ENCODE data around the gene MPP3. TPM values are rescaled to one million over a fixed set of nuclear protein-coding genes. Genes with fewer than 3 reads are reported as not detected.

MPP3 gene
- total RNA-seq, 2 donors from 2014 or later = 30.7 to 74.2 TPM

DNA sequence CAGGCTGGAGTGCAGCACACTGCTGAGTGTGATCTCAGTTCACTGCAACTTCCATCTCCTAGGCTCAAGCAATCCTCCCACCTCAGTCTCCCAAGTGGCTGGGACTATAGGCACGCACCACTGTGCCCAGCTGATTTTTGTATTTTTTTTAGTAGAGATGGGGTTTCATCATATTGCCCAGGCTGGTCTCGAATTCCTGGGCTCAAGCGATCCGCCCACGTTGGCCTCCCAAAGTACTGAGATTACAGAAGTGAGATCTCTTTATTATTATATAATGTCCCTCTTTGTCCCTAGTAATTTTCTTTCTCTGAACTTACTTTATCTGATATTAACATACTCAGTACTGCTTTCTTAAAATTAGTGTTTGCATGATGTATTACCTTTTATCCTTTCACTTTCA, 44.4 kb downstream of the MPP3 start:
- ATAC-seq (no peak), DNase-seq (no peak)
- intact Hi-C loops (cut with DNase I) = no loop called here

DNA sequence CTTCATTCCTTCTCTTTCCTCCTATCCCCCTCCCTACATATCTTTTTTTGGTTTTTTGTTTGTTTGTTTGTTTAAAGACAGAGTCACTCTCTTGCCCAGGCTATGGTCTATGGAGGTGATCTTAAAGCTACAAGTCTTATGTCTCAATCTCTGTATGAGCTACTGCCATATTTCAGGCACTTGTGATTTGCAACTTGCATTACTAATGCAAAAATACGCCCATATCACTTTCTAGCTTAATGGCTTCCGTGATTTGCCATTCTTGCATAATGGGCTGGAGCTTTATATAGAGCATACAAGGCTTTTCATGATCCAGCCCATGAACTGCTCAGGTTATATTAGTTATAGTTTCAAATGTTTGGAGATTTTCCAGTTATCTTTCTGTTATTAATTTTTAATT, 45.2 kb downstream of the MPP3 start:
- intact Hi-C loops (cut with DNase I) = no loop called here
- no peak for DNase-seq
- ATAC-seq = no peak

DNA sequence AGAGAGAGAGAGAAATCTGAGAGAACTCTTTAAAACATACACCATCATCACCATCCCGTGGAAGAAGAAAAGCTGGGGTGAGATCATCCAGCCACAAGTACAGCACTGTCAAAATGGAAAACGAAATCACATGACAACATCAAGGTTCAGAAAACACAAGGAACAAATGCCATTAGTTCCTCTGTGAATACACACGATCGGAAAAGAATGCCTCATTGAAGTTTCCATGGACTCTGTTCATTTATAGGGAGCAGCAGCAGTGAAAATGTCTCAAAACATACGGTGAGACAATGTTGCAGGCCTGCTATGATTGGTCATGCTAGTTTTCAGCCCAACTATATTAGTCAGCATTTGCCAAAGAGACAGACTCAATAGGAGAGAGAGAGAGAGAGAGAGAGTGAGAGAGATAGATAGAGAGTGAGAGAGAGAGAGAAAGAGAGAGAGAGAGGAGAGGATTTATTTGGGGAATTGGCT, 48.3 kb downstream of the MPP3 start:
- ATAC-seq (no peak), DNase-seq (no peak)
- intact Hi-C loops (cut with DNase I) = no loop called here

DNA sequence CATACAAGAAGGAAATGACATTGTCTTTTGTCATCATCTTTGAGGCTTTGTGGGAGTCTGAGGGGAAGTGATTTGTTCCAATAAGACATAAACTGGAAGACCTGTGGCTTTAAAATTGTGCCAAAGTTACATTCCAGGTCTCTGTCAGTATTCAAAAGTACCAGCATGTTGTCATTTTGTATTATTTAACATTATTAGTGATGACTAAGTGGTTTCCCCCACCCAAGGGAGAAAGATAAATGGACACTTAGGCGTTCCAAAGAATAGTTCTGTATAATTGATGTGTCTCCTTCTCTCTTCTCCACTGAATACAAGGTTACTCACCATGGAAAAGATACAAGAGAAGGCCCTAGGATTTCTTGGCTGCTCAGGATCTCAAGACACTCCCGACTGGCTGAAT, 48.9 kb downstream of the MPP3 start:
- DNase-seq = no peak
- ATAC-seq = no peak
- intact Hi-C loops (cut with DNase I) = no loop called here

GRCh38 chr17:43782913-43783680, 49.8 kb downstream of the MPP3 start:
- no peak for DNase-seq
- no peak for ATAC-seq
- intact Hi-C loops (cut with DNase I) = no loop called here

GRCh38 chr17:43780135-43780534, 52.8 kb downstream of the MPP3 start, which contains the start of gene CFAP97D1:
Gene CFAP97D1, plus strand, starts transcription at chr17:43780435. Its CDS starts 28 bp downstream, at chr17:43780463.
- intact Hi-C loops (cut with DNase I) = no loop called here
- ATAC-seq = no peak

DNA sequence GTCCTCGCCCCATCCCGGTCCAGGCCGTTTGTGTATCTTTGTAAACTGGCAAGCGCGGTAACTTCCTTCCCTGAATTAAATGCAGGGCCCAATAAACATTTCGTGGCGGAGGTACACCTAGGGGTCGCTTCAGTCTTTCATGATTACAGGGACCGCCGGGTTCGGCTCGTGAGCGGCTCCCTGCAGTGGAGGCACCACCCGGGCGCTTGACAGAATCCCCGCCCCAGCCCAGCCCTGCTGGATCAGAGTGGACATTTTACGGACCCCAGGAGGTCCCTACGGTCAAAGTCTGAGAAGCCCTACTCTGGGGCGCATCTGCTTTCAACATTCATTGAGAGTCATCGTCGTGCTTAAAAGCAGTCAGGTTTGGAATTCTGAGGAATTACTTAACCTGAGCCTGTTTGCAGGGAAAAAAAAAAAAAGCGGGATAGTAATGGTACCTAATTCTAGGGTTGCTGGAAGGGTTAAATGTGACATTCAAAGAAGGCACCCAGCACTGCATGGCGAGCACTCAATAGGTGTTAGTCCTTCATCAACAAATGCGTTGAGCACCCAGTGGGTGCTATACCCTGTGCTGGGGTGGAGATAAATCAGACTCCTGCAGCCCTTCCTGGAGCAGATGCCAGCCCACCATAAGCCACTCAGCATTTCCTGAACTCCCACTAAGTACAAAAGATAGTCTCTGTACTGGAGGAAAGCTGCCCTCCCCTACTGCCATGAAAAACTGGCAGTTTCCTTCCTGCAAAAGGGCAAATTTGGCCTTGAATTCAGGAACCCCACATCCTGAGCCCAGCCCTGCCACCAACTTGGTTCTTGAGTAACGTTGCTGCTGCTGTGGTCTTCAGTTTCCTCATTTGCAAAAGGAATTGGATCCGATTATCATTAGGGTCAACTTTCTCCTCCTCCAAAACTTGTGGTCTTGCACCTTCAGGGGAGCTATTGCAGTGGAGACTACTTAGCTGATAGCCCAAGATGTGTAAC, 53.5 kb downstream of the MPP3 start:
- ATAC-seq (peak; percentile 2 to 4), DNase-seq (peak; percentile 61)
- intact Hi-C loops (cut with DNase I) = loop anchor here (5.0 to 10.0 kb wide), 2 partner anchors 53 to 65 kb away; partner anchors contain the start of genes CD300LG (in 1 of the 2) and MPP3 (in 1 of the 2)

More at GRCh38 chr17:43780135-43780534, 52.8 kb downstream of the MPP3 start, which contains the start of gene CFAP97D1:
- DNase-seq = no peak

GRCh38 chr17:43778337-43779144, 54.4 kb downstream of the MPP3 start, which contains the start of gene DUSP3:
Gene DUSP3, minus strand, starts transcription at chr17:43778977. Its CDS starts 53 bp downstream, at chr17:43778924.
- ATAC-seq (peak; percentile 96), DNase-seq (peak; percentile 97)
- intact Hi-C loops (cut with DNase I) = loop anchor here (5.0 to 10.0 kb wide), 2 partner anchors 54 to 66 kb away; partner anchors contain the start of genes CD300LG (in 1 of the 2) and MPP3 (in 1 of the 2)

DNA sequence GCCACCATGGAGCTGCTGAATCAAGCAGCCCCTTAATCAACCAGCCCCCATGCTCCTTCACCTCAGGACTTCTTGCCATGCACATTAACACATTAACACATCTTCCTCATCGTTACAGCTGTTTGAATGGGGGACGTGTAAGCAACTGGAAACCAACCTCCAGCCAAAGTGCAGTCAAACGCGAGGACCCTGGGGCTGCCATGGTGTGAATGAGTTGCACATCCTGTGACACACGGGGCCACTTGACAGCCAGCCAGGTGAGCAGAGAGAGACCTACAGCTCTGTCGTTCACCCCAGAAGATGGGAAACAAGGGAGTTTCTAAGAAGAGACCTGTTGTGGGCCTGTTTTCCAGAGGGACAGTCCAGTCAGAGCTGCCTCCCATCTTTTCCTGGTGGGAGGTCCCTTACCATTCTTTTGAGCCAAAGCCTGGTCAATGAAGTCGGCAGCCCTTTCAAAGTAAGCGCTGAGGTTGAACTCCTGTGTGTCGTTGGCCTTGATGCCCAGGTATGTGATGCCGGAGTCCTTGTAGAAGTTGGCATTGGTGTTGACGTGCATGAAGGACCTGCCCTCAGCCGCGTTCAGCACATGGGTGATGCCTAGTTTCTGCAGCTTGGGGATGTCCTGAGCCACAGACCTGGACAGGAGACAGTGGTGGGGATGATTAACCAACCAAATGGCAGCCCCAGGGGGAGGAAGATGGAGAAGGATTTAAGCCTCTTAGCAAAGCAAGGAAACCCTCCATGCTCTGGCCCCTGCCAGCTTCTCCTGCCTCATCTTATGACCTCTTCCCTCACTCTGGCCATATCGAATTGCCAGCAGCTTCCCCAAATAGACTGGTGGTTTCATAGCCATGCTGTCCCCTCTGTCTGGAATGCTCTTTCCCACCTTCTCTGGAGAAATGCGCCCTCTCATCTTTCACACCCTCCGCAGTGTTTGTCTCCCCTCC, 58.4 kb downstream of the MPP3 start:
- DNase-seq (no peak), ATAC-seq (no peak)
- intact Hi-C loops (cut with DNase I) = loop anchor here (5.0 to 10.0 kb wide), 2 partner anchors 58 to 70 kb away; partner anchors contain the start of genes CD300LG (in 1 of the 2) and MPP3 (in 1 of the 2)

DNA sequence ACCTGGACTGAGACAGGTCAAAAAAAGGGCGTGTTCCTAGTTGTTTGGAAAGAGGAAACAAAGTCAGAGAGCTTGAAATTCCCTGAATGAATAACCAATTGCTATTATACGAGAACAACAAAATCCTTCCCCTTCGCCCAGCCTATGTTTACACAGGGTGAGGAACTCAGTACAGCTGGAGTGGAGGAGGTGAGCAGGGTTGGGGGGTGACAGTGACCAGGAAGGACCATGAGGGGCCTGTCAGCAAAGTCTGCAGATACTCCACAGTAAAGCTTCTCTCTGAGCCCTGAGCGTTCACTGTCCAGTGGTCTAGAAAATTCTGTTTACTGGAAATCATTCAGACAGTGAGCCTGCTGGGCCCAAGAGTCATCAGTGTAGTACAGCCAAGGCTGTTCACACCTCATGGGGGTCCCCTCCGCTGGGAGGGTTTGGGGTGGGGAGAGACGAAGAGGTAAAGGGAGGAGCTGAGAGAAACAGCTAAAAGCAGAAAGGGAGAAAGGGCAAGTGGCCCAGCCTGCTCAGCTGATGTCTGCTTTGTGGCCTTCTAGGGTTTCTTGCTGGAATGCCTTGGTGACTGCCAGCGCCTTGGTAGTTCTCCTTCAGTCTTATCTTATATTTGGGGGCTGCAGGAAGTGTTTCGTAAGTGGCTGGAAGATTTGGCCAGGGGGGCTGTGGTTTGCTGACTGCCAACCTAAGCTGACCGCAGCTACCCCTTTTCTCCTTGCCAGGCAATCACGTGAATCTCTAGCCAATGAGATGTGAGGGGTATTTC, 59.9 kb downstream of the MPP3 start:
- ATAC-seq (peak in 1 of 2 donors; percentile 15), DNase-seq (no peak)
- intact Hi-C loops (cut with DNase I) = loop anchor here in 1 of 2 donors (10.0 kb wide), 1 partner anchor 72 kb away; the partner anchor contains the start of gene CD300LG

- intact Hi-C loops (cut with DNase I) = loop anchor here in 1 of 2 donors (10.0 kb wide), 1 partner anchor 73 kb away; the partner anchor contains the start of gene CD300LG
- ATAC-seq (no peak), DNase-seq (no peak)
Observed at GRCh38 chr17:43771463-43771862, 61.5 kb downstream of the MPP3 start.

GRCh38 chr17:43770957-43771356, 62.0 kb downstream of the MPP3 start:
- DNase-seq (no peak), ATAC-seq (no peak)
- intact Hi-C loops (cut with DNase I) = loop anchor here in 1 of 2 donors (10.0 kb wide), 1 partner anchor 74 kb away; the partner anchor contains the start of gene CD300LG

DNA sequence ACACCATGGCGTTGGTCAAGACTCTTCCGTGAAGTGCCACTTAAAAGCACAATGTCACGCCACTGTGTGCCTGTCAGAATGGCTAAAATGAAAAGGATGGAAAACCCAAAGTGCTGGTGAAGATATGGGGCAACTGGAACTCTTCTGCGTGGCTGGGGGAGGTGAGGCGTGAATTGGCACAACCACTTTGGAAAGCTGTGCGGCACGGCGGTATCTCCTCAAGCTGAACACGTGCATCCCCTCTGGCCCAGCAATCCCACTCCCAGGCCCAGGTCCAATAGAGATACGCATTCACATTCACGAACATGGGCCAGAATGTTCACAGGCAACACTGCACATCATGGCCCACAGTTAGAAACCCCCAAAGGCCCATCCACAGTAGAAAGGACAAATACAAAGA, 63.1 kb downstream of the MPP3 start:
- no peak for DNase-seq
- intact Hi-C loops (cut with DNase I) = loop anchor here (10.0 kb wide), 2 partner anchors 75 to 195 kb away; partner anchors contain the start of gene CD300LG (in 1 of the 2)
- no peak for ATAC-seq

- ATAC-seq (no peak), DNase-seq (no peak)
- intact Hi-C loops (cut with DNase I) = loop anchor here in 1 of 2 donors (10.0 kb wide), 1 partner anchor 195 kb away; no protein-coding TSS in a partner anchor
Observed at GRCh38 chr17:43769426-43769825, 63.5 kb downstream of the MPP3 start.

- ATAC-seq (no peak), DNase-seq (no peak)
- intact Hi-C loops (cut with DNase I) = loop anchor here in 1 of 2 donors (10.0 kb wide), 1 partner anchor 194 kb away; no protein-coding TSS in a partner anchor
Observed at GRCh38 chr17:43768943-43769342, 64.0 kb downstream of the MPP3 start.

GRCh38 chr17:43768382-43768781, 64.6 kb downstream of the MPP3 start:
- intact Hi-C loops (cut with DNase I) = loop anchor here in 1 of 2 donors (10.0 kb wide), 1 partner anchor 194 kb away; no protein-coding TSS in a partner anchor
- ATAC-seq (peak; percentile 55 to 56), DNase-seq (peak; percentile 56)
